Mucosa of descending colon (tissue), 3 donors: ENCODE results near the gene KRT78. TPM values are rescaled to one million over a fixed set of nuclear protein-coding genes. Genes with fewer than 3 reads are reported as not detected.
A peak's percentile ranks its signal among the peaks of the same experiment; 100 is the strongest.

Experiments used
- ATAC-seq: fragments of 200-7000 bp; cut with Tn5 transposase; one replicate; pipeline ENCODE4 v1.9.1; 2020; ENCODE audit warnings: mild to moderate bottlenecking, moderate library complexity
- DNase-seq, 3 donors: peaks; one replicate each; pipeline ENCODE4 v3.0.0-alpha.2; 2020
- H3K36me3 ChIP-seq: fragments of 200-600 bp; one replicate; pipeline ENCODE4 v1.8.0; 2021; ENCODE audit warnings: low read depth, mild to moderate bottlenecking
- H3K4me1 ChIP-seq: fragments of 200-600 bp; one replicate; pipeline ENCODE4 v1.8.0; 2021; ENCODE audit warnings: low read depth, mild to moderate bottlenecking
- H3K4me3 ChIP-seq: fragments of 200-600 bp; one replicate; pipeline ENCODE4 v1.8.0; 2021; ENCODE audit warnings: mild to moderate bottlenecking
- H3K9me3 ChIP-seq: fragments of 200-600 bp; one replicate; pipeline ENCODE4 v1.8.0; 2021; ENCODE audit warnings: mild to moderate bottlenecking
- CTCF ChIP-seq: fragments of 200-600 bp; IDR thresholded peaks from one replicate; pipeline ENCODE4 v1.8.0; 2022; ENCODE audit warnings: antibody characterized with exemption, mild to moderate bottlenecking
- intact Hi-C, 2 donors: fragments of 100-400 bp; cut with DNase I in 1 of 2; cut with micrococcal nuclease in 1 of 2; formaldehyde crosslinking; loops; one replicate each; pipeline versions ENCODE4 v1.11.0 to v1.11.1; 2022; cut with DNase I, micrococcal nuclease
- total RNA-seq, 3 donors: library from RNA; stranded (reverse); fragmentation: NEBNext Ultra II Directional in 2 of 3; extraction: Animal tissue kit (Norgen Biotek cat#: 25700) in 2 of 3; gene quantifications; one replicate each; pipeline versions ENCODE4 v1.2.1 to v1.2.4, GENCODE V29; 2021 to 2023
- donor health status: DM: no; HTN: no; CAD: no; lungs with moderate emphysema.
- donor health status: DM: no; HTN: no; CAD: no.
- donor health status: DM: no; HTN: yes; CAD: no.

The KRT78 gene
- total RNA-seq, 3 donors from 2014 or later, result not detected

- DNase-seq, result no peak
- ATAC-seq, result peak; percentile 4
These were observed 25.9 kb downstream of the KRT78 start for GRCh38 chr12:52822771-52823510.

GRCh38 chr12:52821826-52822660, 26.8 kb downstream of the KRT78 start:
- TF ChIP-seq CTCF, result no peak
- intact Hi-C loops, result no loop called here
- Histone ChIP-seq H3K9me3 (no peaks in the 10 kb centered on the region), H3K4me1 (no peaks in the 10 kb centered on the region), H3K36me3 (no peaks in the 10 kb centered on the region), H3K4me3 (no peak overlapping the region)
- DNase-seq (peak in 2 of 3 donors; percentile 36 to 51), ATAC-seq (peak; percentile 79)

More at GRCh38 chr12:52822771-52823510, 25.9 kb downstream of the KRT78 start:
- intact Hi-C loops, result no loop called here
- Histone ChIP-seq H3K36me3 (no peaks in the 10 kb centered on the region), H3K9me3 (no peaks in the 10 kb centered on the region), H3K4me3 (no peak overlapping the region), H3K4me1 (no peaks in the 10 kb centered on the region)
- TF ChIP-seq CTCF, result no peak

DNA sequence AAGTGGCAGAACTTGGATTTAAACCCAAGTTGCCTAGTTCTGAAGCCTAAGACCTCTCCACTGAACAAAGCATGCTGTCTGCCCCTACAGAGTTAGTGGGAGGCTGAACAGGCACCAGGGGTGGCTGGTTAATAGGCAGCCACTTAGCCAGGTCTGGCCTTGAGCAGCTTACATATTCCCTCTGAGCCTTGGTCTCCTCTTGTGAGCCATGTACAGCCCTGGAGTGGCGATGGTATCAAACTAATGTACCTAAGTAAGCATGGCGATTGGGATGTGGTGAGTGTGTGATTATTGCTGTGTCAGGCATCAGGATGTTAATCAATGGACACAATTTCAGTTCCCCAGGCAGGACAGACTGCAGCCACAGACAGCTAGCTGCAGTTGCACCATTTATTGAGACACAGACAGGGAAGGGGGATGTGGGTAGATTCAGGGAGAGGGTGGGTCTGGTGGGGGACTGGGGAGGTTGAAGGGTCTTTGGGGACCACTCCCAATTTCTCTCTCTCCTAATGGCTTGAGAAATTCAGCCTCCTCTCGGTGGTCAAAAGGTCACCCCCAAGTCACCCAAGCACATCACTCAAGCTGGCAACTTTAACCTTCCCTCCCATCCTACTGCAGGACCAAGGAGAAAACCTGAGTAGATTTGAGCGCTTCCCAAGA, 27.6 kb downstream of the KRT78 start:
- Histone ChIP-seq H3K4me3 (no peak overlapping the region), H3K4me1 (no peaks in the 10 kb centered on the region), H3K36me3 (no peaks in the 10 kb centered on the region), H3K9me3 (no peaks in the 10 kb centered on the region)
- no peak for ATAC-seq
- intact Hi-C loops, result no loop called here
- no peak for TF ChIP-seq CTCF
- DNase-seq, result no peak

DNA sequence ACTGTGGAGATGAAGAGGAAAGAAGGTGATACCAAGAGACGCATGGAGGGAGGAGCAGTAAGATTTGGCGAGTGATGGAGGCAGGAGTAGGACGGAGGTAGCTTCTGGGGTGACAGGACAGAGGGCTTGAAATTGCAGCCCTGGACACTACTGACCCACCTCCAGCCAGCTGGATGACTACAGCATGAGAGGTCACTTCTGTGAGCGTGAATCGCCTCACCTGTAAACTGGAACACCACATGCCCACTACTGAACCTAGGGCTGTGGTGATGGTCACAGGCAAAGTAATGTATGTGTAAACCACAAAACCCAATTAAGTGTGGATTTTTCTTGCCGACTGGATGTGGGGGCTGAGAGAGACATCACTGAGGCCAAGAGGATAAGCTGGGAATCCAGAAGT, 28.3 kb downstream of the KRT78 start:
- DNase-seq, result no peak
- H3K4me3 ChIP-seq, result no peak overlapping the region
- no peaks in the 10 kb centered on the region for H3K4me1 ChIP-seq
- H3K36me3 ChIP-seq, result no peaks in the 10 kb centered on the region
- no peak for TF ChIP-seq CTCF
- no peaks in the 10 kb centered on the region for H3K9me3 ChIP-seq
- intact Hi-C loops, result no loop called here
- ATAC-seq, result no peak

GRCh38 chr12:52819731-52820510, 28.9 kb downstream of the KRT78 start:
- DNase-seq (no peak), ATAC-seq (no peak)
- no peaks in the 10 kb centered on the region for H3K4me1 ChIP-seq
- H3K9me3 ChIP-seq, result no peaks in the 10 kb centered on the region
- intact Hi-C loops, result no loop called here
- H3K4me3 ChIP-seq, result no peak overlapping the region
- no peaks in the 10 kb centered on the region for H3K36me3 ChIP-seq
- TF ChIP-seq CTCF, result no peak
